HFF-Myc (cell line): ENCODE measurements around the gene SMIM41.

Experiments used
- DNase-seq: peaks from one replicate; pipeline ENCODE4 v3.0.0-alpha.2; 2011; ENCODE audit warnings: low read depth; ENCODE audit errors: extremely low read depth
- H3K4me3 ChIP-seq: replicated peaks from 2 replicates; pipeline ENCODE4 v1.5.1; 2011; ENCODE audit warnings: low read depth, mild to moderate bottlenecking, control low read depth, low read length
- TF ChIP-seq, protein P1 (sequence below): IDR thresholded peaks from 2 replicates; pipeline ENCODE4 v1.5.1; 2012; ENCODE audit warnings: mild to moderate bottlenecking, low read depth, low read length, control low read depth; ENCODE audit errors: missing control alignments

Gene SMIM41

DNA sequence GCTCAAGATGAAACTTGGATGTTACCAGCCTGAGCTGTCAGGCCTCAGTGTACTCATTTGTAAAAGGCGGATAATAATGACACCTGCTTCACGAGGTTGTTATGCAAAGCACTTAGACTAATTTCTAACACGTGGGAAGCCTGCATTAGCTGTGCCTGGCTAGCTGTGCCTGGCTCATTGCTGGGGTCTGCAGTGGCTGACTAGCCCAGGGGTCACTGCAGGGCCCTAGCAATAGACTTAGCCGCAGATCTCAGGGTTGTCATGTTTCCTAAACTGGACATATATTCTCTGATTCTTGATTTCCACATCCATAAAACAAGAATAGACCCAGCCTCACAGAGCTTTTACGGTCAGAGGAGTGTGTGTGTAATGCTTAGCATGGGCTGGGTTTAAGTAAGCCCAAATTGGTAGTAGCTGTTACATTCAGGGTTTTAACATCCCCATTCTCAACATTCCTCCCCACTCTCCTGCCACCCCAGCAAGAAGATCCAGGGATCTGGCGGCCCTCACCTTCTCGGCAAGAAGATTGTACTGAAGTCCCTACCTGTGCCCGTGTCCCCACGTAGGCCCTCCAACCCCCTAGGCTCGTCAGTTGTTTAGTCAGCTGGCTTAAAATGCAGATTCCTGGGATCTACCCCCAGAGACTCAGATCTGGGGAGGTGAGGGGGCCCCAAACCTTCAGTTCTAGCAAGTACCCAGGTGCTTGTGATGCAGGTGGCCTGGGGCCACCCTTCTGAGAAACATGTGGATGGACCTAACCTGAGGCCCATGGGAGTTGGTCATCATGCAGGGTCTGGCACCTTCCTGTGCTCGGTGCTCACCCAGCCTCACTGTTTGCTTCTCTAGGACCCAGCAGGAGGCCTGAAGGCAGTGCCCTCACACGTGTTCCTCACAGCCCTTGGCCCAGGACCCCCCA is 19.7 kb upstream of the SMIM41 start:
- no peak for DNase-seq
- H3K4me3 ChIP-seq, result no peak overlapping the region
- TF ChIP-seq, protein P1, sequence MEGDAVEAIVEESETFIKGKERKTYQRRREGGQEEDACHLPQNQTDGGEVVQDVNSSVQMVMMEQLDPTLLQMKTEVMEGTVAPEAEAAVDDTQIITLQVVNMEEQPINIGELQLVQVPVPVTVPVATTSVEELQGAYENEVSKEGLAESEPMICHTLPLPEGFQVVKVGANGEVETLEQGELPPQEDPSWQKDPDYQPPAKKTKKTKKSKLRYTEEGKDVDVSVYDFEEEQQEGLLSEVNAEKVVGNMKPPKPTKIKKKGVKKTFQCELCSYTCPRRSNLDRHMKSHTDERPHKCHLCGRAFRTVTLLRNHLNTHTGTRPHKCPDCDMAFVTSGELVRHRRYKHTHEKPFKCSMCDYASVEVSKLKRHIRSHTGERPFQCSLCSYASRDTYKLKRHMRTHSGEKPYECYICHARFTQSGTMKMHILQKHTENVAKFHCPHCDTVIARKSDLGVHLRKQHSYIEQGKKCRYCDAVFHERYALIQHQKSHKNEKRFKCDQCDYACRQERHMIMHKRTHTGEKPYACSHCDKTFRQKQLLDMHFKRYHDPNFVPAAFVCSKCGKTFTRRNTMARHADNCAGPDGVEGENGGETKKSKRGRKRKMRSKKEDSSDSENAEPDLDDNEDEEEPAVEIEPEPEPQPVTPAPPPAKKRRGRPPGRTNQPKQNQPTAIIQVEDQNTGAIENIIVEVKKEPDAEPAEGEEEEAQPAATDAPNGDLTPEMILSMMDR, result no peak

DNA sequence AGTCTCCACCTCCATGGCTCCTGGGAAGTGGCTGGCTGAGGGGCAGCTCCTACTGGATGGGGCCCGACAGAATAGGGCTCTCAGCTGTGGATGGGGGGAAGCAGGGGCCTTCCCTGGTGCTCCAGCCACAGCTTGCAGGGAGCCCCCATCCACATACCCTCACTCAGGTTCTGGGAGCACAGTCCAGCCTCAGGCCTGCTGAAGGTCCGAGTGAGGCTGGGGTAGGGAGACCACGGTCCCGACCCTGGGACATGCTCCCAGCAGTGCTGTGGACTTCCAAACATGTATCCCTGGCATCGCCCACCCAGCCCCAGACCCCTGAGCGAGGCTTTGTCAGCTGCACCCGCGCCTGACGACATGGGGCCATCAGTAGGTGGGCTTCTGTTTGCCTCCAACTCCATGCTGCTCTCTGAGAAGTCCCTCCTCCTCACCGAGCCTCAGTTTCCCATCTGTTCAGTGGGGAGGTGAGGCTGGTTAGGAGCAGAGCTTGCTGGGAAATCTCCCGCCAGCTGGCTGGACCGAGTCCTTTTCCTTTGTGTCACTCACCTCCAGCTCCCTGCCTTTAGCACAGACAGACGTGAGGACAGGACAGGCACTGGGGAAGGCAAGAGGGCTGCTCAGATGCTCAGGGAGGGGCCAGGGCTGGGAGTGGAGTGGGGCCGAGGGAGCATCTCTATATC is 18.9 kb upstream of the SMIM41 start:
- no peak overlapping the region for H3K4me3 ChIP-seq
- TF ChIP-seq, protein P1, result no peak
- no peak for DNase-seq

DNA sequence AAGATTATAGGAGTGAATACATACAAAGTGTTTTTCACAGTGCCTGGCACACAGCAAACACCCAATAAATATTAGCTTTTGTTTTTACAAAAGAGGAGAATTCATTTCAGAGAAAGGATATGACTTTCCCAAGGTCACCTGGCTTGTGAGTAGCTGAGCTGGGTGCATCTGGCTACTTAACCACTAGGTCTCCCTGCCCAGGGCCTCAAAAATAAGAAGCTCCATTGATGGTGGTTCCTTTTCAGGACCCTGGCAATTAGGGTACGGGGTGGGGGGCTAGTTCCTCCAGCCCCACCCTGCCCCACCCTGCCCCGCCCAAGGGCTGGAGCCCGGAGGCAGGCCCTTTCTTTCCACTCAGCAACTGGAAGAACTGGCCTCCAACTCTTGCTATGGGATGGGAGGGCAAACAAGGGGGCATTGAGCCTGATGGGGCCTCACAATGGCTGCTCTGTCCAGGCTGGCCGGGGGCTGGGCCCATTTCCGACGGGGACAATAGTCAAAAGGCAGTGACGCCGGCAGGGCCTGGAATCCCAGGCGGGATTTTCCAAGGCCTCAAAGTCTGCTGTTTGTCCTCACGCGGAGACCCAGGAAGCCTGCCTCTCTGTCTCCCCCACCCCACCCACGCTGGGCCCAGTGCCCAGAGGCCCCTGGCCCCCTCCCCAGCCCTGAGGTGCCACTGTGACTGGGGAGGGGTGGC is 17.9 kb upstream of the SMIM41 start:
- TF ChIP-seq, protein P1, result no peak
- no peak overlapping the region for H3K4me3 ChIP-seq
- DNase-seq, result no peak

DNA sequence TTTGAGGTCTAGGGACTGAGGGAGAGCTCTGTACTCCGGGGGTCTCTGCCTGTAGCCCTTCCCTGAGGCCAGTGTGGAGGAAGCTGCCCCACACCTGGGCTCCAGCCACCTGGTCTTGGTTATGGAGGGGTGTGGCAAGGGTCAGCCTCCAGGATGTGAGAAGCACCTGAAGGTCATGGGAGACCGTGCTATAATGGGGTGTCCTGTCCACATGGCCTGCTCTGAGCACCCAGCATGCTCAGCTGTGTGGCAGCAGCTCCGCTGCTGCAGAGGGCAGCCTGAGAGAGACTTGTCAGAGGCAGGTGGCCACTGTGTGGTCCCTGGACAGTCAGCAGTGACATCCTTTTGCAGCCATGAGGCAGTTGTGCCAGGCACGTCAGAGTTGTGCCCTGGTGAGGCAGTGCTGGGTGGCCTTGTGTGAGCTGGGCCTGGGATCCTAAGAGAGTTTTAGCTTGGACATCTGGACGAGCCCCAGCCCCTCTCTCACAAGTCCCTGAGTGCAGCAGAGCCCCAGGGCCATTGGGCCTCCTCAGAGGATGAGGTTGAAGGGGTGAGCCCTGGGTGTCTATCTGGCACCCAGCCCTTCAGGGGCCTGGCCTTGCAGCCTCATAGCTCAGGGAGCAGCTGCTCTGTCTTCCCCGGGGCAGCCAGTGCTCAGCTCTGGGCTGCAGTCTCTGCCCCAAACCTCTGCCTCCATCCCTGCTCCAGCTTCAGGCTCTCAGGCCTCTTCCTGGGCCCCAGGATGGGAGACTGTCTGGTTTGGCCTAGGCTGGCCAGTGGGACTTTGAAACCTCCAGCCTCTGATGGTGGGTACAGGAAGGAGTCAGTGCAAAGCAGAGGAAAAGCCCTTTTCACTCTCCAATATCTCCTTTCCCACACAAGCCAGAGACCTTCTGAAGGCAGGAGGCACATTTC is 17.1 kb upstream of the SMIM41 start:
- no peak overlapping the region for H3K4me3 ChIP-seq
- no peak for DNase-seq
- TF ChIP-seq, protein P1, result no peak

DNA sequence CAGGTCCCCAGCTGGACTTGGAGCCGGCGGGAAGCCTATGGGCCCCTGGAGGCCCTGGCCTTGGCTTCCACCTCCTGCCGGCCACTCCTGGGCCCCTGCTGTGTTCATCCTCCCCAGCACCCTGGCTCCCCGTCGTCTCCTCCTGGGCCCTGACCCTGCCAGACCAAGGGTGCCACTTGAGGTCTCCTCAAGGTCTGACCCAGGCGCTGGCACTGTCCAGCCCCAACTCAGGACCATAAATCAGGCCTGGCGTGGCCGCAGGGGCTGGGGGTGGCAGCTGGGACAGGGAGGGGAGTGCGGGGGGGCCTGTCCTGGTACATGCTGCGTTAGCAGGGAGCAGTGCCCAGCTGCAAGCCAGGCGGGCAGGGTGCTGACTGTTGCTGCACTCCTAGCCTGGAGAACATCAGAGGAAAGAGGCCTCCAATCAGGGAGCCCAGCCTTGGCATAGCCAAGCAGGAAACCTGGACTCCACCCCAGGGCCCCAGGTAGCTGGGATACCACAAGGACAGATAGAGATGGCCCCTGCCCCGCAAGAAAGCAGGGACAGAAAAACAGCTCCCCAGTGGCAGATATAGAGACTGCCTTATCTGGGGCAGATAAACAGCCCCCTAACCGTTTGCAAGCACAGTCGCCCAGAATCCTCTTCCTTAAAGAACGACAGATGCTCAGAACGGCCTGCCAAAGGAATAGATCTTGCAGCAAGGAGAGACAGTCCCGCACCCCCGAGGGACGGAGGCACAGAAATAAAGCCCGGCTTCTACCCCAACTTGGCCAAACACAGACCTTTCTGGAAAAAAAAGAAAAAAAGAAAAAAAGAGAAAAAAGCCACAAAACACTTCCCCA is 16.2 kb upstream of the SMIM41 start:
- no peak overlapping the region for H3K4me3 ChIP-seq
- TF ChIP-seq, protein P1, result no peak
- no peak for DNase-seq
